Lower lobe of right lung (tissue), 2 donors: ENCODE results near the gene SUSD3. TPM values are rescaled to one million over a fixed set of nuclear protein-coding genes. Genes with fewer than 3 reads are reported as not detected.
"Not testable (repeated sequence)": the region's sequence is repeated elsewhere in the genome, so short reads cannot be mapped to it uniquely, and the experiment has no call there.

Experiments used
- ATAC-seq, 2 donors: fragments of 200-7000 bp; cut with Tn5 transposase; one replicate each; pipeline ENCODE4 v1.9.1; 2020 to 2022; ENCODE audit warnings: mild to moderate bottlenecking in 2 of 2, moderate library complexity in 2 of 2
- DNase-seq: peaks from one replicate; pipeline ENCODE4 v3.0.0-alpha.2; 2020
- H3K27ac ChIP-seq: fragments of 200-600 bp; one replicate; pipeline ENCODE4 v1.8.0; 2022
- H3K27me3 ChIP-seq: fragments of 200-600 bp; one replicate; pipeline ENCODE4 v1.8.0; 2022; ENCODE audit warnings: low read depth
- H3K36me3 ChIP-seq: fragments of 200-600 bp; one replicate; pipeline ENCODE4 v1.8.0; 2022; ENCODE audit warnings: mild to moderate bottlenecking
- H3K4me1 ChIP-seq: fragments of 200-600 bp; one replicate; pipeline ENCODE4 v1.8.0; 2022
- H3K4me3 ChIP-seq: fragments of 200-600 bp; one replicate; pipeline ENCODE4 v1.8.0; 2022; ENCODE audit warnings: mild to moderate bottlenecking
- H3K9me3 ChIP-seq: fragments of 200-600 bp; one replicate; pipeline ENCODE4 v1.8.0; 2022
- intact Hi-C: fragments of 100-400 bp; cut with DNase I; formaldehyde crosslinking; loops from one replicate; pipeline ENCODE4 v1.11.0; 2022
- total RNA-seq: library from RNA; stranded (reverse); fragmentation: NEBNext Ultra II Directional; extraction: Animal tissue kit (Norgen Biotek cat#: 25700); gene quantifications from one replicate; pipeline ENCODE4 v1.2.1, GENCODE V29; 2021
- TF ChIP-seq, protein P1 (sequence below): fragments of 200-600 bp; IDR thresholded peaks from one replicate; pipeline ENCODE4 v1.8.0; 2022; ENCODE audit warnings: antibody characterized with exemption, mild to moderate bottlenecking
- donor health status: DM: no; HTN: yes; CAD: no; lungs with severe emphysema.

Gene SUSD3
- total RNA-seq, 1 donor from 2014 or later = 5.3 TPM

- DNase-seq (peak; percentile 12), ATAC-seq (no peak)
- H3K9me3 ChIP-seq = no peaks in the 10 kb centered on the region
- no peak overlapping the region for H3K27ac ChIP-seq
- no peaks in the 10 kb centered on the region for H3K27me3 ChIP-seq
- peaks cover 39% of the 10 kb centered on the region for H3K4me1 ChIP-seq
- H3K4me3 ChIP-seq = no peak overlapping the region
- TF ChIP-seq, protein P1, sequence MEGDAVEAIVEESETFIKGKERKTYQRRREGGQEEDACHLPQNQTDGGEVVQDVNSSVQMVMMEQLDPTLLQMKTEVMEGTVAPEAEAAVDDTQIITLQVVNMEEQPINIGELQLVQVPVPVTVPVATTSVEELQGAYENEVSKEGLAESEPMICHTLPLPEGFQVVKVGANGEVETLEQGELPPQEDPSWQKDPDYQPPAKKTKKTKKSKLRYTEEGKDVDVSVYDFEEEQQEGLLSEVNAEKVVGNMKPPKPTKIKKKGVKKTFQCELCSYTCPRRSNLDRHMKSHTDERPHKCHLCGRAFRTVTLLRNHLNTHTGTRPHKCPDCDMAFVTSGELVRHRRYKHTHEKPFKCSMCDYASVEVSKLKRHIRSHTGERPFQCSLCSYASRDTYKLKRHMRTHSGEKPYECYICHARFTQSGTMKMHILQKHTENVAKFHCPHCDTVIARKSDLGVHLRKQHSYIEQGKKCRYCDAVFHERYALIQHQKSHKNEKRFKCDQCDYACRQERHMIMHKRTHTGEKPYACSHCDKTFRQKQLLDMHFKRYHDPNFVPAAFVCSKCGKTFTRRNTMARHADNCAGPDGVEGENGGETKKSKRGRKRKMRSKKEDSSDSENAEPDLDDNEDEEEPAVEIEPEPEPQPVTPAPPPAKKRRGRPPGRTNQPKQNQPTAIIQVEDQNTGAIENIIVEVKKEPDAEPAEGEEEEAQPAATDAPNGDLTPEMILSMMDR = no peak
- peaks cover 25% of the 10 kb centered on the region for H3K36me3 ChIP-seq
- intact Hi-C loops = no loop called here
Observed at GRCh38 chr9:93115486-93116071, 57.1 kb downstream of the SUSD3 start.

DNA sequence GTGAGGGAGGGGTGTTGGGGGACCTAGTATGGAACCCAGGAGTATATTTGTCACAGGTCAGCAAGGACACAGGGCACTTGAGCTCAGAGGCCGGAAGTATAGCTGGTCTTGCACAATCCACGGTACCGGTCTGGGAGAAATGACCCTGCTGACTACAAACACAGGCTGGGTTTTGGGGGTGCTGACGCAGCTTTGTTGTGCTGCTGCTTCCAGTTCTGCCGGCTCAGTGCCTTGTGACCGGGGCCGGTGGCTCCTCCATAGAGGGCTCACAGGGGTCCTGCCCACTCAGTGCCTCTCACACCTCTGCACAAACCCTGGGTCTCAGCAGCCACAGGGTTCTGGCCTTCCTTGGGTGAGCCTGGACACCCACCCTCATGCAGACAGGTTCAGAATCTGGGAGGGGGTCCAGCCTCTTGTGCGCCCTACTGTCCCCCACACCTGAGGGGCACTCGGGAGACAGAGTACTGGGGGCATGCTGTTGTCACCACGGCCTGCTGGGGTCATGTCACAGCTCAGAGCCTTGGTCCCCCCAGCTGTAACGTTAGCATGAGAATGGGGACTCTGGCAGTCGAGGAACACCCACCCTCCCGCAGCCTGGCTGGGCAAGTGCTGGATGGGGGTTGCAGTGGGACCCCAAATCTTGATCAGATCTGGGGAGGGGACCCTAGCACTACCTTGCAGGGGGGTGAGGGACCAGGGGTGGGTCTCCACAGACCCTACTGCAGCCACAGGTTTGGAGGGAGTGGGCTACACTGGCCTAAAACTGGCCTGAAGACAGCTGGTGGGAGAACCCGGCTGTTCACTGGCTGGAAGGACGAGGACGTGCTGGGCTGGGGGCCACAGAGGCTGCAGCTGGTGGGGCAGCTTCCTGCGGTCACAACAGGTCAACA lies 57.8 kb downstream of the SUSD3 start:
- TF ChIP-seq, protein P1 = no peak
- Histone ChIP-seq H3K27me3 (no peaks in the 10 kb centered on the region), H3K27ac (peak overlapping the region; percentile 81), H3K4me1 (peaks cover 46% of the 10 kb centered on the region), H3K36me3 (peaks cover 20% of the 10 kb centered on the region), H3K4me3 (peak overlapping the region; percentile 3), H3K9me3 (no peaks in the 10 kb centered on the region)
- ATAC-seq = peak; percentile 69
- intact Hi-C loops = no loop called here
- DNase-seq = peak; percentile 91

- intact Hi-C loops = not testable (repeated sequence)
- H3K4me1 ChIP-seq = peaks cover 40% of the 10 kb centered on the region
Observed at GRCh38 chr9:93117521-93117920, 59.0 kb downstream of the SUSD3 start.

DNA sequence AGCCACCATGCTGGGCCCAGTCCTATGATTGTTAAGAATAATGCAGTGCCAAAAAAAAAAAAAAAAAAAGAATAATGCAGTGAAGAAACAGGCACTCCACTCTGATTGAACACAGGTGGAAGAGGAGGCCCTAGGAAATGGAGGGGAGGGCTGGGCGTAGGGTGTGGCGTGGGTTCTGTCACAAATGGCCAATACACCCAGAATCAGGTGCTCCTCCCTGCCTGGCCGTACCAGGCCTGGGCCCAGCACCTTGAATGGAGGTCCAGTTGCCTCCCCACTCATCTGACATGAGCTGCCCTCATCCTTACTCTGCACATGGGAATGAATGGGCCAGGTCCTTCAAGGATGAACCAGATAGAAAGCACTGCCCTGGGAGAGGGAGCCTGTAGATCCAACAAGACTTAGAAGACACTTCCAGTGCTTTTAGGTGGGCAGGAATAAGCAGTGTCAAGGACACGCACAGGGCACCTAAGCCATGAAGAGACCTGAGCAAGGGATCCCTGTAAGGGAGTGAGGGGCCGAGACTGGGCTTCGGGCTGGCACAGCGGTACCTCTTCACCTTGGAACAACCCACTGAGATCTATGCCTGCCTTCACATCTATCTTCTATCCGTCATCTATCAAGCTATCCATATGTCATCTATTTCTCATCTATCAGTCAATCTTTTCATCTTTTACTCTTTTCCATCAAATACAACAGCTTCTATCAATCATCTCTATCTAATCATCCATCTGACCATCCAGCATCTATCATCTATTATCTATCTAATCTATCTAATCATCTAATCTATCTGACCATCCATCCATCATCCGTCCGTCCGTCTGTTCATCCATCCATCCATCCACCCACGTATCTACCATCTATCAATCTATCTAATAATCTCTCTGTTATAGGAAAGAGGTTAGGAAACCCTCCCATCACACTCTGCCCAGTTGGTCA lies 59.7 kb downstream of the SUSD3 start:
- TF ChIP-seq, protein P1 = no peak
- no peaks in the 10 kb centered on the region for H3K9me3 ChIP-seq
- peak; percentile 26 for DNase-seq
- peaks cover 40% of the 10 kb centered on the region for H3K4me1 ChIP-seq
- H3K27ac ChIP-seq = no peak overlapping the region
- no peak overlapping the region for H3K4me3 ChIP-seq
- no peaks in the 10 kb centered on the region for H3K27me3 ChIP-seq
- intact Hi-C loops = no loop called here
- ATAC-seq = no peak
- peaks cover 17% of the 10 kb centered on the region for H3K36me3 ChIP-seq

More at GRCh38 chr9:93117521-93117920, 59.0 kb downstream of the SUSD3 start:
- peaks cover 17% of the 10 kb centered on the region for H3K36me3 ChIP-seq
- ATAC-seq, H3K27ac ChIP-seq, H3K27me3 ChIP-seq, H3K9me3 ChIP-seq, H3K4me3 ChIP-seq: not testable (repeated sequence)
- peak; percentile 4 for DNase-seq

DNA sequence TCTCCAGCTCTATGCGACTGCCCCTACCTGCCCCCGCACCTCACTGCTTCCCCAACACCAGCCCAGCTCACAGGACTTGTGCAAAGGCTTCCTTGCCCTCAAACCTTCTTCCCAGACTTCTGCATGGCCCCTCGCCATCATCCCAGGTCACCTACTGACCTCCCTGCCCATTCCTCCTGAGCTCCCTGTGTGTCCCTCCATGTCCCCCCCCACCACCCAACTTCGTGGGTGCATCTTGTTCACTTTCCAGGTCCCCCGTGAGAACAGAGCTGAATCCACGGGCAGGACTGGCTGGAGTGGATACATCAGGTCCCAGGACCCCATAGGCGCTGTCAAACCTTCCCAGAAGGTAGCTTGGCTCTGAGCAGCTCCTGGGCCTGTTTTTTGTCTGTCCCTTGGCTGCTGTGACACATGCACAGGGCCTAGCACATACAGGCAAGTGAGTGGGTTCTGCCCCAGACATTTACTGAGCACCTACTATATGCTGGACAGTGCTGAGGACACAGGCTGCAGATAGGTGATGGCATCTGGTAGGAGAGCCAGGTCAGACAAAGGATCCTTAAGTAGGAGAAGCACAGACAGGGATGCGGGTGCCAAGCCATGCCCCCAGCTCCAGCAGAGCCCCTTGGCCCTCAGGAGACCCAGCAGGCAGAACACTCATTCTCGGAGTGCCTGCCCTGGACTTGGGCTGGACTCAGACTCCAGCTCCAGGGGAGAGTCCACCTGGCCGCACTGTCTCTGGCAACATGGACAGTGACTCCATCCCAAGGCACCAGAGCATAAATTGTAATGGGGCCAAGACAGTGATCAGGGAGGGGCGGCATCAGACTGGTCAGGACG lies 60.6 kb downstream of the SUSD3 start:
- H3K9me3 ChIP-seq = no peaks in the 10 kb centered on the region
- H3K27ac ChIP-seq = peak overlapping the region; percentile 68
- ATAC-seq (no peak), DNase-seq (peak; percentile 44)
- no peak overlapping the region for H3K4me3 ChIP-seq
- peaks cover 26% of the 10 kb centered on the region for H3K36me3 ChIP-seq
- H3K4me1 ChIP-seq = peaks cover 40% of the 10 kb centered on the region
- TF ChIP-seq, protein P1 = no peak
- intact Hi-C loops = no loop called here
- no peaks in the 10 kb centered on the region for H3K27me3 ChIP-seq
